GM20000 (cell line): ENCODE measurements around the gene LCA5L.
"Not testable (repeated sequence)": the region's sequence is repeated elsewhere in the genome, so short reads cannot be mapped to it uniquely, and the experiment has no call there.

Source experiments
- DNase-seq: peaks from one replicate; pipeline ENCODE4 v3.0.0; 2012; ENCODE audit warnings: low spot score
- CTCF ChIP-seq: IDR thresholded peaks from 2 replicates; pipeline ENCODE4 v1.5.1; 2012; ENCODE audit warnings: mild to moderate bottlenecking, control low read depth; ENCODE audit errors: extremely low read depth, missing control alignments

LCA5L gene

GRCh38 chr21:39375446-39375845 is 70.1 kb downstream of the LCA5L start:
- DNase-seq, result no peak
- TF ChIP-seq CTCF, result no peak

- no peak for DNase-seq
- no peak for TF ChIP-seq CTCF
Observed at GRCh38 chr21:39374046-39374445, 71.5 kb downstream of the LCA5L start.

- peak; percentile 10 for TF ChIP-seq CTCF
- no peak for DNase-seq
Observed at GRCh38 chr21:39373634-39374033, 71.9 kb downstream of the LCA5L start.

- not testable (repeated sequence) for DNase-seq
Observed at GRCh38 chr21:39369896-39370288, 75.7 kb downstream of the LCA5L start.

GRCh38 chr21:39367783-39368182 is 77.8 kb downstream of the LCA5L start:
- no peak for DNase-seq
- TF ChIP-seq CTCF, result no peak

GRCh38 chr21:39366563-39366962 is 79.0 kb downstream of the LCA5L start:
- no peak for DNase-seq

GRCh38 chr21:39364949-39365348 is 80.6 kb downstream of the LCA5L start:
- no peak for DNase-seq
- no peak for TF ChIP-seq CTCF

More at GRCh38 chr21:39366563-39366962, 79.0 kb downstream of the LCA5L start:
- no peak for TF ChIP-seq CTCF

- DNase-seq, result no peak
- TF ChIP-seq CTCF, result no peak
Observed at GRCh38 chr21:39363607-39364555, 81.7 kb downstream of the LCA5L start.
